KMS-11 (cell line): Measurements from ENCODE around the gene GRK5.
A peak's percentile ranks its signal among the peaks of the same experiment; 100 is the strongest.

Experiments used
- H2AFZ ChIP-seq: fragments of 200-600 bp; sonication (generic); 2 replicates; pipeline ENCODE4 v1.6.1; 2016; ENCODE audit warnings: antibody characterized with exemption, mixed run types, low read depth
- H3K27ac ChIP-seq: fragments of 200-600 bp; sonication (generic); 2 replicates; pipeline ENCODE4 v1.6.1; 2016; ENCODE audit warnings: mild to moderate bottlenecking, mixed run types
- H3K27me3 ChIP-seq: fragments of 200-600 bp; sonication (generic); 2 replicates; pipeline ENCODE4 v1.6.1; 2017; ENCODE audit warnings: mild to moderate bottlenecking, low read depth, mixed run types, moderate library complexity; ENCODE audit not compliant: insufficient read depth
- H3K36me3 ChIP-seq: fragments of 200-600 bp; sonication (generic); 2 replicates; pipeline ENCODE4 v1.6.1; 2017; ENCODE audit warnings: mild to moderate bottlenecking, mixed run types; ENCODE audit not compliant: insufficient read depth
- H3K4me1 ChIP-seq: fragments of 200-600 bp; sonication (generic); 2 replicates; pipeline ENCODE4 v1.6.1; 2016; ENCODE audit warnings: mild to moderate bottlenecking, low read depth, mixed run types; ENCODE audit not compliant: poor library complexity, severe bottlenecking
- H3K4me2 ChIP-seq: fragments of 200-600 bp; sonication (generic); 2 replicates; pipeline ENCODE4 v1.7.0; 2016; ENCODE audit warnings: mild to moderate bottlenecking, mixed run types
- H3K4me3 ChIP-seq: fragments of 200-600 bp; sonication (generic); IDR thresholded peaks from 2 replicates; pipeline ENCODE4 v1.6.1; 2017; ENCODE audit warnings: low read depth, low read length, mixed read lengths; ENCODE audit not compliant: insufficient read depth
- H3K79me2 ChIP-seq: fragments of 200-600 bp; sonication (generic); 2 replicates; pipeline ENCODE4 v1.6.1; 2016; ENCODE audit warnings: low read depth, mixed run types; ENCODE audit not compliant: insufficient read depth
- H3K9ac ChIP-seq: fragments of 200-600 bp; sonication (generic); 2 replicates; pipeline ENCODE4 v1.6.1; 2016; ENCODE audit warnings: mild to moderate bottlenecking, mixed run types
- H4K20me1 ChIP-seq: fragments of 200-600 bp; sonication (generic); 2 replicates; pipeline ENCODE4 v1.6.1; 2016; ENCODE audit warnings: mild to moderate bottlenecking, mixed run types; ENCODE audit not compliant: insufficient read depth
- TF ChIP-seq, protein P1 (sequence below): fragments of 200-600 bp; sonication (generic); conservative IDR thresholded peaks from 2 replicates; pipeline ENCODE4 v1.6.1; 2017; ENCODE audit warnings: low read depth, mild to moderate bottlenecking, antibody characterized with exemption, low read length, moderate library complexity, mixed read lengths

Gene GRK5

GRCh38 chr10:119165171-119166117, 41.9 kb upstream of the GRK5 start, which contains the start of gene SFXN4:
SFXN4 (minus strand) TSS chr10:119165714; CDS start chr10:119165647, 67 bp downstream.
- H3K4me3 ChIP-seq: no peak within 1 kb of the TSS
- TF ChIP-seq, protein P1, sequence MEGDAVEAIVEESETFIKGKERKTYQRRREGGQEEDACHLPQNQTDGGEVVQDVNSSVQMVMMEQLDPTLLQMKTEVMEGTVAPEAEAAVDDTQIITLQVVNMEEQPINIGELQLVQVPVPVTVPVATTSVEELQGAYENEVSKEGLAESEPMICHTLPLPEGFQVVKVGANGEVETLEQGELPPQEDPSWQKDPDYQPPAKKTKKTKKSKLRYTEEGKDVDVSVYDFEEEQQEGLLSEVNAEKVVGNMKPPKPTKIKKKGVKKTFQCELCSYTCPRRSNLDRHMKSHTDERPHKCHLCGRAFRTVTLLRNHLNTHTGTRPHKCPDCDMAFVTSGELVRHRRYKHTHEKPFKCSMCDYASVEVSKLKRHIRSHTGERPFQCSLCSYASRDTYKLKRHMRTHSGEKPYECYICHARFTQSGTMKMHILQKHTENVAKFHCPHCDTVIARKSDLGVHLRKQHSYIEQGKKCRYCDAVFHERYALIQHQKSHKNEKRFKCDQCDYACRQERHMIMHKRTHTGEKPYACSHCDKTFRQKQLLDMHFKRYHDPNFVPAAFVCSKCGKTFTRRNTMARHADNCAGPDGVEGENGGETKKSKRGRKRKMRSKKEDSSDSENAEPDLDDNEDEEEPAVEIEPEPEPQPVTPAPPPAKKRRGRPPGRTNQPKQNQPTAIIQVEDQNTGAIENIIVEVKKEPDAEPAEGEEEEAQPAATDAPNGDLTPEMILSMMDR: no peak
- H3K4me1 ChIP-seq: peaks cover 16% of the 10 kb centered on the region
- H4K20me1 ChIP-seq: no peaks in the 10 kb centered on the region
- H3K4me2 ChIP-seq: peak within 1 kb of the TSS; percentile 89
- no peaks in the 10 kb centered on the region; the same call in 1 of the 2 replicates for H3K36me3 ChIP-seq
- H2AFZ ChIP-seq: peak within 1 kb of the TSS; percentile 92
- H3K79me2 ChIP-seq: peaks cover 9% of the 10 kb centered on the region; the same call in 1 of the 2 replicates
- H3K27me3 ChIP-seq: no peaks in the 10 kb centered on the region
- peak within 1 kb of the TSS; percentile 89 for H3K27ac ChIP-seq
- H3K9ac ChIP-seq: peak within 1 kb of the TSS; percentile 99

- TF ChIP-seq, protein P1: no peak
- Histone ChIP-seq H3K27ac (peak overlapping the region; percentile 89; the same call in 1 of the 2 replicates), H3K4me3 (no peak overlapping the region), H3K4me2 (peak overlapping the region; percentile 87), H3K9ac (peak overlapping the region; percentile 99), H3K27me3 (no peaks in the 10 kb centered on the region), H4K20me1 (no peaks in the 10 kb centered on the region), H3K4me1 (peaks cover 16% of the 10 kb centered on the region), H3K79me2 (peaks cover 9% of the 10 kb centered on the region; the same call in 1 of the 2 replicates), H3K36me3 (no peaks in the 10 kb centered on the region; the same call in 1 of the 2 replicates), H2AFZ (peak overlapping the region; percentile 92; the same call in 1 of the 2 replicates)
Observed at GRCh38 chr10:119166118-119166500, 41.3 kb upstream of the GRK5 start.

- TF ChIP-seq, protein P1: no peak
- no peak overlapping the region for H3K4me3 ChIP-seq
- H3K79me2 ChIP-seq: peaks cover 9% of the 10 kb centered on the region; the same call in 1 of the 2 replicates
- H3K27ac ChIP-seq: no peak overlapping the region
- no peaks in the 10 kb centered on the region for H4K20me1 ChIP-seq
- no peak overlapping the region for H2AFZ ChIP-seq
- H3K4me1 ChIP-seq: peaks cover 16% of the 10 kb centered on the region
- H3K36me3 ChIP-seq: peaks cover 3% of the 10 kb centered on the region; the same call in 1 of the 2 replicates
- H3K4me2 ChIP-seq: peak overlapping the region; percentile 87; the same call in 1 of the 2 replicates
- H3K9ac ChIP-seq: no peak overlapping the region
- no peaks in the 10 kb centered on the region for H3K27me3 ChIP-seq
Observed at GRCh38 chr10:119166564-119166963, 40.8 kb upstream of the GRK5 start.

GRCh38 chr10:119167041-119167440, 40.3 kb upstream of the GRK5 start:
- H2AFZ ChIP-seq: no peak overlapping the region
- H3K9ac ChIP-seq: no peak overlapping the region
- H3K4me2 ChIP-seq: no peak overlapping the region

More at GRCh38 chr10:119167041-119167440, 40.3 kb upstream of the GRK5 start:
- peaks cover 16% of the 10 kb centered on the region for H3K4me1 ChIP-seq
- TF ChIP-seq, protein P1: no peak
- H4K20me1 ChIP-seq: no peaks in the 10 kb centered on the region
- H3K27ac ChIP-seq: no peak overlapping the region
- no peaks in the 10 kb centered on the region for H3K27me3 ChIP-seq
- peaks cover 9% of the 10 kb centered on the region; the same call in 1 of the 2 replicates for H3K79me2 ChIP-seq
- peaks cover 5% of the 10 kb centered on the region; the same call in 1 of the 2 replicates for H3K36me3 ChIP-seq
- H3K4me3 ChIP-seq: no peak overlapping the region
